Measurements from ENCODE around the gene SLC4A5. TPM values are rescaled to one million over a fixed set of nuclear protein-coding genes. Genes with fewer than 3 reads are reported as not detected.

SLC4A5 gene
- total and polyA plus RNA-seq, 8 donors = 0.12 to 4.8 (median 0.58) TPM; not detected in 1

- Histone ChIP-seq H3K9me3 (no peaks in the 10 kb centered on the region), H3K27ac (no peak overlapping the region), H3K36me3 (peaks cover 0 to 12% (median 2%) of the 10 kb centered on the region in 4 donors), H3K4me1 (no peaks in the 10 kb centered on the region), H3K27me3 (no peaks in the 10 kb centered on the region), H3K4me3 (no peak overlapping the region)
- DNase-seq = no peak
- WGBS, 5 donors = 73 to 94% (median 85%) methylated on average over 4 of the region's 4 CpGs
- no peak for TF ChIP-seq EP300 (IDR thresholded peaks at IDR 0.05)
- intact Hi-C loops (cut with DNase I; ENCODE audit: low total_unique reads) = no loop called here
Observed at GRCh38 chr2:74259733-74260132, 83.5 kb downstream of the SLC4A5 start.

DNA sequence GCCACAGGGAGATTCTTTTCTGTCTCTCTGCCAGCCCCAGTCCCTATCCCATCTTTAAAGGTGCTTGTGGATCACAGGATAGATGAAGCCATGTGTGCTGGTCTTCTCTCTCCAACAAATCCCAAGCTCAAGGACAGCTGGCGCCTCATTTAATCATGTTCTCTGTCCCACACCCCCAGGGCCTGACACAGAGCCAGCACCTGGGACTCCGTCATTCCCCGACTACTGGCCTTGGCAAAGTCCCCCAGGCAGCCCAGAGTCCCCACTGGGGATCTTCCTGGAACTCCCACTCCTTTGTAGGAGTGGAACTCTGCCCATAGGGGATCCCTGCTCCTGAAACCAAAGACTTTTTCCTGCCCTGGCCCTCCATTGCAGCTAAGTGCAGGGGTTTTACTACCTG, 84.0 kb downstream of the SLC4A5 start:
- no peak overlapping the region for H3K4me3 ChIP-seq
- no peak overlapping the region for H3K27ac ChIP-seq
- TF ChIP-seq EP300 (IDR thresholded peaks at IDR 0.05) (no peak), POLR2A (IDR thresholded peaks at IDR 0.05) (no peak), POLR2AphosphoS5 (IDR thresholded peaks at IDR 0.05) (no peak)
- TF ChIP-seq, protein P1, sequence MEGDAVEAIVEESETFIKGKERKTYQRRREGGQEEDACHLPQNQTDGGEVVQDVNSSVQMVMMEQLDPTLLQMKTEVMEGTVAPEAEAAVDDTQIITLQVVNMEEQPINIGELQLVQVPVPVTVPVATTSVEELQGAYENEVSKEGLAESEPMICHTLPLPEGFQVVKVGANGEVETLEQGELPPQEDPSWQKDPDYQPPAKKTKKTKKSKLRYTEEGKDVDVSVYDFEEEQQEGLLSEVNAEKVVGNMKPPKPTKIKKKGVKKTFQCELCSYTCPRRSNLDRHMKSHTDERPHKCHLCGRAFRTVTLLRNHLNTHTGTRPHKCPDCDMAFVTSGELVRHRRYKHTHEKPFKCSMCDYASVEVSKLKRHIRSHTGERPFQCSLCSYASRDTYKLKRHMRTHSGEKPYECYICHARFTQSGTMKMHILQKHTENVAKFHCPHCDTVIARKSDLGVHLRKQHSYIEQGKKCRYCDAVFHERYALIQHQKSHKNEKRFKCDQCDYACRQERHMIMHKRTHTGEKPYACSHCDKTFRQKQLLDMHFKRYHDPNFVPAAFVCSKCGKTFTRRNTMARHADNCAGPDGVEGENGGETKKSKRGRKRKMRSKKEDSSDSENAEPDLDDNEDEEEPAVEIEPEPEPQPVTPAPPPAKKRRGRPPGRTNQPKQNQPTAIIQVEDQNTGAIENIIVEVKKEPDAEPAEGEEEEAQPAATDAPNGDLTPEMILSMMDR (IDR thresholded peaks at IDR 0.05) = no peak
- H3K36me3 ChIP-seq = peaks cover 0 to 12% (median 2%) of the 10 kb centered on the region in 4 donors
- no peaks in the 10 kb centered on the region for H3K9me3 ChIP-seq
- intact Hi-C loops (cut with DNase I; ENCODE audit: low total_unique reads) = no loop called here
- DNase-seq = no peak
- no peaks in the 10 kb centered on the region for H3K4me1 ChIP-seq
- WGBS, 5 donors = 89 to 100% (median 93%) methylated on average over 3 of the region's 3 CpGs
- H3K27me3 ChIP-seq = no peaks in the 10 kb centered on the region

- TF ChIP-seq POLR2A (IDR thresholded peaks at IDR 0.05) (no peak), EP300 (IDR thresholded peaks at IDR 0.05) (no peak), POLR2AphosphoS5 (IDR thresholded peaks at IDR 0.05) (no peak)
- TF ChIP-seq, protein P1 (IDR thresholded peaks at IDR 0.05) = no peak
- DNase-seq = no peak
- WGBS, 5 donors = 87 to 93% (median 90%) methylated on average over 18 of the region's 18 CpGs
- no peaks in the 10 kb centered on the region for H3K9me3 ChIP-seq
- H3K4me3 ChIP-seq = no peak overlapping the region
- no peak overlapping the region for H3K27ac ChIP-seq
- H3K36me3 ChIP-seq = peaks cover 0 to 12% (median 2%) of the 10 kb centered on the region in 4 donors
- no peaks in the 10 kb centered on the region for H3K4me1 ChIP-seq
- H3K27me3 ChIP-seq = no peaks in the 10 kb centered on the region
- intact Hi-C loops (cut with DNase I; ENCODE audit: low total_unique reads) = no loop called here
Observed at GRCh38 chr2:74255660-74256213, 87.5 kb downstream of the SLC4A5 start.

GRCh38 chr2:74253971-74254310, 89.3 kb downstream of the SLC4A5 start:
- no peaks in the 10 kb centered on the region for H3K9me3 ChIP-seq
- H3K4me1 ChIP-seq = no peaks in the 10 kb centered on the region
- no peak for DNase-seq
- 68 to 83% (median 70%) methylated on average over 4 of the region's 4 CpGs for WGBS, 5 donors
- H3K27ac ChIP-seq = no peak overlapping the region
- peaks cover 0 to 7% (median 2%) of the 10 kb centered on the region in 4 donors for H3K36me3 ChIP-seq
- TF ChIP-seq POLR2A (IDR thresholded peaks at IDR 0.05) (no peak), POLR2AphosphoS5 (IDR thresholded peaks at IDR 0.05) (no peak), EP300 (IDR thresholded peaks at IDR 0.05) (no peak)
- TF ChIP-seq, protein P1 (IDR thresholded peaks at IDR 0.05) = no peak
- no peaks in the 10 kb centered on the region for H3K27me3 ChIP-seq
- intact Hi-C loops (cut with DNase I; ENCODE audit: low total_unique reads) = no loop called here
- H3K4me3 ChIP-seq = no peak overlapping the region

- TF ChIP-seq, protein P1 (IDR thresholded peaks at IDR 0.05) = no peak
- TF ChIP-seq EP300 (IDR thresholded peaks at IDR 0.05) (no peak), POLR2AphosphoS5 (IDR thresholded peaks at IDR 0.05) (no peak), POLR2A (IDR thresholded peaks at IDR 0.05) (no peak)
- Histone ChIP-seq H3K4me1 (no peaks in the 10 kb centered on the region), H3K4me3 (no peak overlapping the region), H3K9me3 (no peaks in the 10 kb centered on the region), H3K27ac (no peak overlapping the region), H3K27me3 (no peaks in the 10 kb centered on the region), H3K36me3 (peaks cover 0 to 4% (median under 1%) of the 10 kb centered on the region in 4 donors)
- intact Hi-C loops (cut with DNase I; ENCODE audit: low total_unique reads) = no loop called here
- DNase-seq = no peak
- WGBS, 5 donors = 63 to 75% (median 69%) methylated on average over 7 of the region's 7 CpGs
Observed at GRCh38 chr2:74253306-74253970, 89.8 kb downstream of the SLC4A5 start.
